GM19328 (cell line): ENCODE measurements around the gene IL17RB.

Experiments used
- ATAC-seq: cut with Tn5 transposase; IDR thresholded peaks from one replicate; pipeline ENCODE4 v1.9.1; 2021; ENCODE audit warnings: mild to moderate bottlenecking, moderate library complexity; ENCODE audit not compliant: unreplicated experiment

The IL17RB gene

DNA sequence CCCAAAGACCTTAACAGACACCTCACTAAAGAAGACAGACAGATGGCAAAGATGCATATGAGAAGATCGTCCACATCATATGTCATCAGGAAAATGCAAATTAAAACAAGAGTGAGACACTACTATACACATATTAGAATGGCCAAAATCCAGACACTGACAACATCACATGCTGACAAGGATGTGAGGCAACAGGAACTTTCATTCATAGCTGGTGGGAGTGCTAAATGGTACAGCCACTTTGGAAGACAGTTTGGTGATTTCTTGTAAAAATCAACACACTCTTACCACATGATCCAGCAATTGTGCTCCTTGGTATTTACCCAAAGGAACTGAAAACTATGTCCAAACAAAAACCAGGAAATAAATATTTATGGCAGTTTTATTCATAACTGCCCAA lies 17.8 kb upstream of the IL17RB start:
- no peak for ATAC-seq

DNA sequence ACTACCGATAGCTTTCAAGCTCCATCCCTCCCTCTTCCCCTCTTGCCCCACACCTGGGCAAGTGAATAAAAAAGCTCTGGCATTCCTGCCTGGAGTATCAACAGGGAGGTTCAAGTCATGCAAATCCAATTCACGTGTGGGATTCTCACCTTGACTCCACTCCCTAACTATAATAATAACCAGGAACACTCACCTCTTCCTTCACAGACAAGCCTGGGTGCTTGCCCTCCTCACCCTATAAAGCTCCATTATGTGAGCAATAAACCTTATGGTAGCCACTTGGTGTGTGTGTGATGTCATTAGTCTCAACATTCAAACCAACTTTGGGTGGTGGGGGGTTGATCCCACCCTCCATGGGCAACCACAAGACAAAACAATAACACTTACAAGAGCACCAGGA lies 16.8 kb upstream of the IL17RB start:
- ATAC-seq: no peak

GRCh38 chr3:53830944-53831343 lies 15.4 kb upstream of the IL17RB start:
- no peak for ATAC-seq

- ATAC-seq: no peak
Observed at GRCh38 chr3:53833053-53833645, 13.2 kb upstream of the IL17RB start.

DNA sequence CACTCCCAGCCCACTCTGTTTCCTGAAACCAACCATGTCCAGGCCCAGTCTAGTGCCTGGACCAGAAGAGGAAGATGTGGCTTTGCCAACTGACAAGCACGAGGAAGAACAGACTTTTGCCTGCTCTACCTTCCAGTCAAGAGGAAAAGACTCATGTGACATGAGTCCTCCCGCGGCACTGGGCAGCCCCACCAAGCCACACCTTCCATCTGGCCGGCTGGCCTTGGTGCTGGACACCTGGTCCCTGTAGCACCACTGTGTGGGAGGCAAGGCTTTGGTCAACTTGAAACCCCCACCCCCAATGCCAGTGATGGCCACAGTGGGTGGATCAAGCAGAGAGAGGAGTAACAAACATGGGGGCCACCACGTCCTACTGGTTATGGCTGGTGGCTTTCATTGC lies 12.7 kb upstream of the IL17RB start:
- ATAC-seq: no peak

DNA sequence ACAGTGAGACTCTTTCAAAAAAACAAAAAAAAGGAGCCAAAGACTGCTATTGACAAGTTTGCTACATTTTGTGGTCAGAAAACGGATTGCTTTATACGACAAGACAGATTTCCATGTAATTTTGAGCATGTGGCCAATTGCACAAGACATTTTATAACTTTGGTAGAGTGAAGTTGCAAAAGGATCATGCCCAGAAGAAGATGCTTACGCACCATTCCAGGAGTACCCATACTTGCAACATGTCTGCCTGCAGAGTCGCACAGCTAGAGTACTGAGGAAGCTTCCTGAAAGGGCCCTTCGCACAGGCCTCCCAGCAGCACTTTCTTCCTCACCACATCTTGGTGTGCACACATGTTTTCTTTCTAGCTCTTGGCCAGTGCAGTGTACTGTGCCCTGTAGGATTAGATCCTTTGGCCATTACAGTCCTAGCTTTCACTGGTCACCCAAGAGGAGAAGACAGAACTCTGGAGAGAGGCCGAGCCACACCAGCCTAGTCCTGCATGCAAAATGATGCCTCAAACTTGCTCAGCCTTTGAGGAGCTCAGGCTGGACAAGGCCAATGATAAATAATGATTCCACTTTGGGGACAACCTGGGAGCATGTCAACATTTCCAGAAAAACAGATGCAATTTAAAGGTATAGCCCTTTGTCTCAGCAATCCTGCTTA lies 11.8 kb upstream of the IL17RB start:
- ATAC-seq: no peak

GRCh38 chr3:53835257-53835656 lies 11.1 kb upstream of the IL17RB start:
- no peak for ATAC-seq

DNA sequence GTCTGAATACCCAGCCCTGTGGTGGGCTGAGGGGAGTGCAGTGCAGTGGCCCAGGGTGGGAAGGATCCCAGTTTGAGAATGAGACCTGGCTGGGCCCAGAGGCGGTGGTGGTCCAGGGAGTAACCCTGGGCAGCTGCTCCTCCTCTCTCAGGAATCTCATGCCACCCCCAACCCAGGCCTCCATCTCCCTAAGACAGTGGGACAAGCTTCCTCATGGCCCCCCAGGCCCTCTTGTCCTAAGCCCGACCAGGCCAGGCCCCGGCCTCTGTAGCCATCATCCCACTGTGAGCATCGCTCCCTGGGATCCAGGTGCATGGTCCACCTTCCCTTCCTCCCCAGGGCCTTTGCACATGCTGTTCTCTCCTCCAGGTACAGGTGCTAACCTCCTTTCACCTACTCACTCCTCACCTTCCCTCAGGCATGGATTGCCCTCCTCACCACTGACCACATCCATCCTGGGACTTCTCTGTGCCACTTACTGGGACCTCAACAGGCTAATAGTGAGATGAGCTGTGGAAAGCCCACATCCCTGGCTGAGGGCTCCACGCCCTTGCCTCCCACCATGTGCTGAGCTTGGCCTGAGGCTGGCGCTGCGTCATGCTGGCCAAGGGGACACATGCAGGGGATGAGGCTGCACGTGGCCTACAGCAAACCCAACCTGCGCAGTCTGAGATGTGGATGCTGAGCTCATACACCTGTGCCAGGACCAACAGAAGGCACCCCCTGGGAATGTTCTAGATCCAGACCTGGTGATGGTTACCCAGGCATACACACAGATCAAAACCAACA lies 10.1 kb upstream of the IL17RB start:
- ATAC-seq: no peak

DNA sequence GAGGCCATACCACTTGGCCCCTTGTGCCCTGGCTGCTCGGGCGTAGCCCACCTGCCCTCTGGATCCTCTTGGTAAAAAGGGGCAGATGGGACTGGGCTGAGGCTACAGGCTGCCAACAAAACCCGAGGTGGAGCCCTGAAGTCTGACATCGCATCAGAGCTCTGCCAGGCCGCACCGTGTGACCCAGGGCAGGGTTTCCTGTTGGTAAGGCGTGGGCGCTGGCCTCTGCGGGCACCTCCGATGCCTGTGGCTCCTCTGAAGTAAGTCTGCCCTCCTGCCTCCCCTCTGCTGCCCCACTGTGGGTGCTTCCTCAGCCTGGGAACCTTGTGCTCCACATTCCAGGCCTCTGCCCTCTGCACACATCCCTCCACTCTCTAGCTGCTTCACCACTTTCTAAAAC lies 9.0 kb upstream of the IL17RB start:
- no peak for ATAC-seq

- ATAC-seq: no peak
Observed at GRCh38 chr3:53841296-53841695, 5.1 kb upstream of the IL17RB start.

GRCh38 chr3:53842436-53843194 lies 3.8 kb upstream of the IL17RB start:
- no peak for ATAC-seq

- no peak for ATAC-seq
Observed at GRCh38 chr3:53843195-53844177, 2.9 kb upstream of the IL17RB start.

- no peak for ATAC-seq
Observed at GRCh38 chr3:53844262-53845102, 1.9 kb upstream of the IL17RB start.

- ATAC-seq: no peak
Observed at GRCh38 chr3:53845103-53845880, 1.1 kb upstream of the IL17RB start.

GRCh38 chr3:53845881-53846133 lies 561 bp upstream of the IL17RB start:
- ATAC-seq: no peak

GRCh38 chr3:53846851-53847155 lies 435 bp downstream of the IL17RB start:
- ATAC-seq: no peak

DNA sequence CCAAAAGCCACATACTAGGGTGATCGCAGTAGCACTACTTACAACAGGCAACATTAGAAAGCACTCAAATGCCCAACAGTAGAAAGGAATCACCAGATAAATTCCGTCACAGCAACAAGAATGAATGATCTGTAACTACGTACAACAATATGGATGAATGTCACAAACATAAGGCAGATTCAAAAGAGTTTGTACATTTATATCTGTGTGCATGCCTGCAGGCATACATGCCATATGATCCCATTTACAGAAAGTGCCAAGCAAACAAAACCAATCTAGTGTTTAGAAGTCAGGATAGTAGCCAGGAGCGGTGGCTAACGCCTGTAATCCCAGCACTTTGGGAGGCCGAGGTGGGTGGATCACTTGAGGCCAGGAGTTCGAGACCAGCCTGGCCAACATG lies 3.5 kb downstream of the IL17RB start:
- no peak for ATAC-seq

DNA sequence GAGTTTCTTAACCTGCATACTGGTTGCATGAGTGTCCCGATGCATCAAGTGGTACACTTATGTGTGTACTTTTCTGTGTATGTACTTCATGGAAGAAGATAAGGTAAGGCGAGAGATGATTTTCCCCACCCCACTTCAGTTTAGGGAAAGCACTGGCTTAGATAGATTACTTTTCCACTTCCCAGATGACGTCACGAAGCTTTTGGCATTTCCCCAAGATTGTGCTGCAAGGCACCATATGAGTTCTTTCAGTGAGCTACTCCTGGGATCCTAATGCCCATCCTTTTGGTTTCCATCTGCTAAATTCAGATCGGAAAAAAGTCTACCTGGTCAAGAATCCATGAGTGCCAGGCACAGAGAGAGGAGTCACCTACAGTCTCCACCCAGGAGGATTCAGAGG lies 4.5 kb downstream of the IL17RB start:
- no peak for ATAC-seq

DNA sequence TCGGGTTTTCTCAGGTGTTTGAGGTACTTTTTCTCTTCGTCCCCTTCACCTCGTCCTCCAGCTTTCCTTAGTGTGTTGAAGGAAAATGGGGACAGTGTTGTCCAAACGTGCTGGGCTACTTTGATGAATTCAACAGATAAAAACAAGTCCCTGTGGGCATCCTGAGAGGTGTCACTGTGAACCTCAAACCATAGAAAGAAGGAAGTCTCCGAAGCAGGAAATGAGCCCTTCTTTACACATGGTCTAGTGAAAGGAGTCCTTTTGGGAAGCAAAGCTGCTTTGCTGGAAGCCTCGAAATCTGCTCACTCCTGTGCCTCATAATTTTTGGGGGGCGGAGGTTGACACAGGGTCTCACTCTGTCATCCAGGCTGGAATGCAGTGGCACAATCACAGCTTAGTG lies 10.6 kb downstream of the IL17RB start:
- no peak for ATAC-seq
